ENCODE results near the gene SGCD.

GRCh38 chr5:156380848-156381247 is 53.9 kb downstream of the SGCD start:
- TF ChIP-seq, protein P1, sequence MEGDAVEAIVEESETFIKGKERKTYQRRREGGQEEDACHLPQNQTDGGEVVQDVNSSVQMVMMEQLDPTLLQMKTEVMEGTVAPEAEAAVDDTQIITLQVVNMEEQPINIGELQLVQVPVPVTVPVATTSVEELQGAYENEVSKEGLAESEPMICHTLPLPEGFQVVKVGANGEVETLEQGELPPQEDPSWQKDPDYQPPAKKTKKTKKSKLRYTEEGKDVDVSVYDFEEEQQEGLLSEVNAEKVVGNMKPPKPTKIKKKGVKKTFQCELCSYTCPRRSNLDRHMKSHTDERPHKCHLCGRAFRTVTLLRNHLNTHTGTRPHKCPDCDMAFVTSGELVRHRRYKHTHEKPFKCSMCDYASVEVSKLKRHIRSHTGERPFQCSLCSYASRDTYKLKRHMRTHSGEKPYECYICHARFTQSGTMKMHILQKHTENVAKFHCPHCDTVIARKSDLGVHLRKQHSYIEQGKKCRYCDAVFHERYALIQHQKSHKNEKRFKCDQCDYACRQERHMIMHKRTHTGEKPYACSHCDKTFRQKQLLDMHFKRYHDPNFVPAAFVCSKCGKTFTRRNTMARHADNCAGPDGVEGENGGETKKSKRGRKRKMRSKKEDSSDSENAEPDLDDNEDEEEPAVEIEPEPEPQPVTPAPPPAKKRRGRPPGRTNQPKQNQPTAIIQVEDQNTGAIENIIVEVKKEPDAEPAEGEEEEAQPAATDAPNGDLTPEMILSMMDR (conservative IDR thresholded peaks at IDR 0.05; ENCODE audit: low read length) = no peak
- TF ChIP-seq EZH2phosphoT487 (IDR thresholded peaks at IDR 0.05; ENCODE audit: borderline replicate concordance) = no peak

Measured in Loucy (cell line).